Measurements from ENCODE around the gene ADAP1.

The ADAP1 gene

DNA sequence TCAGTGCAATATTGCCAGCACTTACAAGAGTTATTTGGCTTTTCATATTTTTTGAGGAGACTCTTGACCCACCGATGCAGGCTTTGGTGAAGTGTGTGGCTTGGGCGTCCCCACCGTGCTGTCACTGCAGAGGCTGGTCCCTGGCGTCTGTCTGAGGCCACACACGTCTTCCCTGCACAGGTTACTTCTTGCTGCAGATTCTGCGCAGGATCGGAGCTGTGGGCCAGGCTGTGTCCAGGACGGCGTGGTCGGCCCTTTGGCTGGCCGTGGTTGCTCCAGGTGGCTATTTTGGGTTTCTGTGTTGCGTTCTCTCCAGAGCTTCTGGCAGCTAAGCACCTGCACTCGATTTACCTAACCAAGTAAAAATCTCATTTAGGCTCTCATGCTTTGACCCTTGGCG, 103.3 kb downstream of the ADAP1 start:
- Histone ChIP-seq H3K9me2 (replicated peaks; ENCODE audit: low read depth, low read length) (no peaks in the 10 kb centered on the region), H3K4me3 (ENCODE audit: low read length, poor library complexity, severe bottlenecking) (no peak overlapping the region), H3K4me2 (ENCODE audit: low read depth, low read length, poor library complexity, severe bottlenecking) (no peak overlapping the region), H3K27me3 (ENCODE audit: insufficient read depth, low read length, poor library complexity, severe bottlenecking) (no peaks in the 10 kb centered on the region), H3K9ac (ENCODE audit: low read depth, low read length, poor library complexity, severe bottlenecking) (no peak overlapping the region), H3F3A (ENCODE audit: low read depth) (no peaks in the 10 kb centered on the region), H3K4me1 (ENCODE audit: insufficient read depth, low read length, poor library complexity, severe bottlenecking) (no peaks in the 10 kb centered on the region), H3K36me3 (ENCODE audit: insufficient read depth, low read length) (peaks cover 69% of the 10 kb centered on the region; the same call in 1 of the 2 replicates), H4K20me1 (ENCODE audit: insufficient read depth, low read length, poor library complexity, severe bottlenecking) (no peaks in the 10 kb centered on the region), H2AFZ (ENCODE audit: low read length) (no peak overlapping the region), H3K79me2 (ENCODE audit: insufficient read depth, low read length) (no peaks in the 10 kb centered on the region), H3K9me3 (ENCODE audit: insufficient read depth, low read depth, low read length) (no peaks in the 10 kb centered on the region)
- TF ChIP-seq CTCF (conservative IDR thresholded peaks at IDR 0.05; ENCODE audit: low read length): no peak
- TF ChIP-seq EZH2phosphoT487 (IDR thresholded peaks at IDR 0.05; ENCODE audit: borderline replicate concordance): no peak

GRCh38 chr7:849781-850180, 104.7 kb downstream of the ADAP1 start:
- no peak for TF ChIP-seq EZH2phosphoT487 (IDR thresholded peaks at IDR 0.05; ENCODE audit: borderline replicate concordance)
- TF ChIP-seq CTCF (conservative IDR thresholded peaks at IDR 0.05; ENCODE audit: low read length): no peak
- Histone ChIP-seq H3K4me1 (ENCODE audit: insufficient read depth, low read length, poor library complexity, severe bottlenecking) (no peaks in the 10 kb centered on the region), H3K79me2 (ENCODE audit: insufficient read depth, low read length) (no peaks in the 10 kb centered on the region), H3K4me2 (ENCODE audit: low read depth, low read length, poor library complexity, severe bottlenecking) (no peak overlapping the region), H3K9me3 (ENCODE audit: insufficient read depth, low read depth, low read length) (no peaks in the 10 kb centered on the region), H3K9ac (ENCODE audit: low read depth, low read length, poor library complexity, severe bottlenecking) (no peak overlapping the region), H3K9me2 (replicated peaks; ENCODE audit: low read depth, low read length) (no peaks in the 10 kb centered on the region), H2AFZ (ENCODE audit: low read length) (no peak overlapping the region), H4K20me1 (ENCODE audit: insufficient read depth, low read length, poor library complexity, severe bottlenecking) (no peaks in the 10 kb centered on the region), H3K36me3 (ENCODE audit: insufficient read depth, low read length) (peaks cover 60% of the 10 kb centered on the region; the same call in 1 of the 2 replicates), H3F3A (ENCODE audit: low read depth) (no peaks in the 10 kb centered on the region), H3K27me3 (ENCODE audit: insufficient read depth, low read length, poor library complexity, severe bottlenecking) (no peaks in the 10 kb centered on the region), H3K4me3 (ENCODE audit: low read length, poor library complexity, severe bottlenecking) (no peak overlapping the region)

DNA sequence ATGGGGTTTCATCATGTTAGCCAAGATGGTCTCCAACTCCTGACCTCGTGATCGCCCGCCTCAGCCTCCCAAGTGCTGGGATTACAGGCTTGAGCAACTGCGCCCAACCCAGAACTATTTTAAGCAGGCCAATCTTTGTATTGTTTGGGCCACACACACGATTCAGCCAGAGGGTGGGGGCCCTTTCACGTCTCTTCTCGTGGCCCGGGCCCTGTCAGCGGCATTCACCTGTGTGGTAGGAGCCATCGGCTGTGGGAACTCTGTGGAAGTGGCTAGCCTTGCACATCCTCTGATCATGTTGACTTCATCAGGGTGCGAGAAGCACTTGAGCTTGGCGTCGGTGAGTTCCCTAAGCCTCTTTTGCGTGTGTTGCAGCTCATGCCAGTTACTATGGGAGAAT, 105.3 kb downstream of the ADAP1 start:
- Histone ChIP-seq H3K79me2 (ENCODE audit: insufficient read depth, low read length) (no peaks in the 10 kb centered on the region), H3F3A (ENCODE audit: low read depth) (no peaks in the 10 kb centered on the region), H3K4me2 (ENCODE audit: low read depth, low read length, poor library complexity, severe bottlenecking) (no peak overlapping the region), H3K9ac (ENCODE audit: low read depth, low read length, poor library complexity, severe bottlenecking) (no peak overlapping the region), H3K9me3 (ENCODE audit: insufficient read depth, low read depth, low read length) (no peaks in the 10 kb centered on the region), H3K27me3 (ENCODE audit: insufficient read depth, low read length, poor library complexity, severe bottlenecking) (no peaks in the 10 kb centered on the region), H4K20me1 (ENCODE audit: insufficient read depth, low read length, poor library complexity, severe bottlenecking) (no peaks in the 10 kb centered on the region), H3K36me3 (ENCODE audit: insufficient read depth, low read length) (peaks cover 61% of the 10 kb centered on the region; the same call in 1 of the 2 replicates), H3K9me2 (replicated peaks; ENCODE audit: low read depth, low read length) (no peaks in the 10 kb centered on the region), H3K4me1 (ENCODE audit: insufficient read depth, low read length, poor library complexity, severe bottlenecking) (no peaks in the 10 kb centered on the region), H3K4me3 (ENCODE audit: low read length, poor library complexity, severe bottlenecking) (no peak overlapping the region), H2AFZ (ENCODE audit: low read length) (no peak overlapping the region)
- TF ChIP-seq CTCF (conservative IDR thresholded peaks at IDR 0.05; ENCODE audit: low read length): no peak
- TF ChIP-seq EZH2phosphoT487 (IDR thresholded peaks at IDR 0.05; ENCODE audit: borderline replicate concordance): no peak

All from Loucy (cell line).